GM18873 (cell line): Measurements from ENCODE around the gene MALAT1.

Experiments used
- ATAC-seq: cut with Tn5 transposase; IDR thresholded peaks from one replicate; pipeline ENCODE4 v1.9.1; 2021; ENCODE audit warnings: mild to moderate bottlenecking, moderate library complexity, moderate number of reproducible peaks; ENCODE audit not compliant: unreplicated experiment, low FRiP score

Gene MALAT1

GRCh38 chr11:65478388-65479183 is 20.3 kb upstream of the MALAT1 start:
- no peak for ATAC-seq

GRCh38 chr11:65479184-65480145 is 19.4 kb upstream of the MALAT1 start:
- no peak for ATAC-seq

GRCh38 chr11:65482306-65482850 is 16.5 kb upstream of the MALAT1 start:
- ATAC-seq = no peak

GRCh38 chr11:65485920-65486219 is 13.0 kb upstream of the MALAT1 start:
- no peak for ATAC-seq

- no peak for ATAC-seq
Measured at GRCh38 chr11:65486570-65487466, 12.0 kb upstream of the MALAT1 start.

- no peak for ATAC-seq
Measured at GRCh38 chr11:65487467-65488272, 11.2 kb upstream of the MALAT1 start.

GRCh38 chr11:65488273-65489034 is 10.4 kb upstream of the MALAT1 start:
- ATAC-seq = no peak

GRCh38 chr11:65489035-65489705 is 9.7 kb upstream of the MALAT1 start:
- no peak for ATAC-seq

GRCh38 chr11:65489706-65490320 is 9.0 kb upstream of the MALAT1 start:
- ATAC-seq = no peak

GRCh38 chr11:65491163-65491465 is 7.7 kb upstream of the MALAT1 start:
- ATAC-seq = no peak

- ATAC-seq = no peak
Measured at GRCh38 chr11:65491614-65492386, 7.0 kb upstream of the MALAT1 start.

GRCh38 chr11:65492387-65492636 is 6.5 kb upstream of the MALAT1 start:
- no peak for ATAC-seq

- ATAC-seq = no peak
Measured at GRCh38 chr11:65492637-65493366, 6.0 kb upstream of the MALAT1 start.

GRCh38 chr11:65493367-65494176 is 5.3 kb upstream of the MALAT1 start:
- no peak for ATAC-seq

- ATAC-seq = peak; percentile 0
Measured at GRCh38 chr11:65496304-65497140, 2.3 kb upstream of the MALAT1 start.
